ENCODE results near the gene ZBTB46. TPM values are rescaled to one million over a fixed set of nuclear protein-coding genes. Genes with fewer than 3 reads are reported as not detected.

The ZBTB46 gene
- total RNA-seq, 2 donors from 2014 or later = 0.21 to 0.72 TPM

DNA sequence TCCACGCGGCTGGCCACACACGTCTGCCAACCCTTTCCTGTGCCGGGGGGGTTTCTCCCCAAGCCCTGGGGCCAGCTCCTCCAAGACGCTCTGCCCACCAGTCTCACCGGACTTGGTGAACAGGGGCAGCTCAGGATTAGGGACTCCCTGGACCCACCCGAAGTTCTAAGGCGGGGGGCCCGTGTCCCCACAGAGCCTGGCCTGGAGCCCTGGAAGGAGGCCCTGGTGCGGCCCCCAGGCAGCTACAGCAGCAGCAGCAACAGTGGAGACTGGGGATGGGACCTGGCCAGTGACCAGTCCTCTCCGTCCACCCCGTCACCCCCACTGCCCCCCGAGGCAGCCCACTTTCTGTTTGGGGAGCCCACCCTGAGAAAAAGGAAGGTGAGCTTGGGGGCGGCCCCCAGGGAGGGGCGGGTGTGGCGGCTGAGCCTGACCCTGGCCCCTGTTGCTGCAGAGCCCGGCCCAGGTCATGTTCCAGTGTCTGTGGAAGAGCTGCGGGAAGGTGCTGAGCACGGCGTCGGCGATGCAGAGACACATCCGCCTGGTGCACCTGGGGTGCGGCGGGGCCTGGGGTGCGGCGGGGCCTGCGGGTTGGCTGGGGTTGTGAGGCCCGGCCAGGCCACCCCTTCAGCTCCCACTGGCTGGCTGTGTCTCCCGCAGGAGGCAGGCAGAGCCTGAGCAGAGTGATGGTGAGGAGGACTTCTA is 89.2 kb downstream of the ZBTB46 start:
- no peak for DNase-seq

DNA sequence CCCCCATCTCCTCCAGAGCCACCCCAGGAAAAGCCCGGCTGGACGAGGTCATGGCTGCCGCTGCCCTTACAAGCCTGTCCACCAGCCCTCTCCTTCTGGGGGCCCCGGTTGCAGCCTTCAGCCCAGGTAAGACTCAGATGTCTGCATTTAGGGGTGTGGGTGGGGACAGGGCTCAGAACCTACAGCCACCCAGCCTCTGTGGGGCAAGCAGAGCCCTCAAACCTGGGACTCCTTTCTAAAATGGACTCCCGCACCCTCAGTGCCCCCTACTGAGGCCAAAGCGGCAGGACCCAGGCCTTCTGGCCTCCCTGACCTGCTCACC is 89.7 kb downstream of the ZBTB46 start:
- Mint-ChIP-seq H3K4me3 (peak overlapping the region; percentile 74), H3K27ac (no peak overlapping the region), H3K36me3 (ENCODE audit: low read depth) (no peaks in the 10 kb centered on the region), H3K27me3 (no peaks in the 10 kb centered on the region), H3K4me1 (peaks cover 4% of the 10 kb centered on the region)
- ATAC-seq (no peak), DNase-seq (no peak)
- H3K9me3 ChIP-seq (ENCODE audit: control insufficient read depth, low read length, poor library complexity, severe bottlenecking) = no peaks in the 10 kb centered on the region

More for the DNA sequence above, 89.2 kb downstream of the ZBTB46 start:
- Mint-ChIP-seq H3K4me3 (peak overlapping the region; percentile 74), H3K27me3 (no peaks in the 10 kb centered on the region), H3K36me3 (ENCODE audit: low read depth) (no peaks in the 10 kb centered on the region), H3K4me1 (peaks cover 2% of the 10 kb centered on the region), H3K27ac (no peak overlapping the region)
- no peaks in the 10 kb centered on the region for H3K9me3 ChIP-seq (ENCODE audit: control insufficient read depth, low read length, poor library complexity, severe bottlenecking)
- ATAC-seq = no peak

DNA sequence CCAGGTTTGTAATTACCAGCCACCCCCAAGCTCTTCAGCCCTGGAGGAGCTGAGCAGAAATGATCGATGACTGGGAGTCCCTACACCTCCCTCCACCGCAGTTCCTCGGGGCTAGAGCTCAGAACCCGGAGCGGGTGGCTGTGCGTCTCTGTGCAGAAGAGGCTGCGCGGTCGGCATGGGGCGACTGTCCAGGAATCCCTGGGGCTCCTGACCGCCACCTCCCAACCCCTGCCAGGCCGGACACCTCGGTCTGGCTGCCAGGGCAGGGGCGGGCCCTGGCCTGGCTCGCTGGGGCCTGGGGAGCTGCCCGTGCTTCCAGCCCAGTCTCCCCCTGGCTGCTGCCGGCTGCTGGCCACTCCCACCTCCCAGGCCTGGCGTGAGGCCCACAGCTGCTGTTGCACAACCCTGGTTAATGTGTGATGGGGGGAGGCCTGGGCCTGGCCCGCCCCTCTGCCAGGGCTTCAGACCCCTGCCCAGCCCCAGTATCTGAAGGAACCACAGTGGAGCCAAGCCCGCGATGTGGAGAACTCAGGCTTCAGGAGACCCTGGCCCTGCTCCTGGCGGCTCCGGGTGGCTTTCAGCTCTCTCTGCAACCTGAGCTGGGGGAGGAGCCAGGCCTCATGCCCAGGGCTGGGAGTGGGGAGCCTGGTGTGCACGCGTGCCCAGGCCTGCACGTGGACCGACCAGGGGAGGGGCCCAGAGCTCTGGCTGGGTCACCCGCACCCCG is 90.3 kb downstream of the ZBTB46 start:
- DNase-seq = no peak
- ATAC-seq = peak; percentile 16
- no peaks in the 10 kb centered on the region for H3K9me3 ChIP-seq (ENCODE audit: control insufficient read depth, low read length, poor library complexity, severe bottlenecking)
- H3K27ac Mint-ChIP-seq = no peak overlapping the region
- H3K27me3 Mint-ChIP-seq = no peaks in the 10 kb centered on the region
- no peaks in the 10 kb centered on the region for H3K36me3 Mint-ChIP-seq (ENCODE audit: low read depth)
- peaks cover 9% of the 10 kb centered on the region for H3K4me1 Mint-ChIP-seq
- H3K4me3 Mint-ChIP-seq = peak overlapping the region; percentile 74

DNA sequence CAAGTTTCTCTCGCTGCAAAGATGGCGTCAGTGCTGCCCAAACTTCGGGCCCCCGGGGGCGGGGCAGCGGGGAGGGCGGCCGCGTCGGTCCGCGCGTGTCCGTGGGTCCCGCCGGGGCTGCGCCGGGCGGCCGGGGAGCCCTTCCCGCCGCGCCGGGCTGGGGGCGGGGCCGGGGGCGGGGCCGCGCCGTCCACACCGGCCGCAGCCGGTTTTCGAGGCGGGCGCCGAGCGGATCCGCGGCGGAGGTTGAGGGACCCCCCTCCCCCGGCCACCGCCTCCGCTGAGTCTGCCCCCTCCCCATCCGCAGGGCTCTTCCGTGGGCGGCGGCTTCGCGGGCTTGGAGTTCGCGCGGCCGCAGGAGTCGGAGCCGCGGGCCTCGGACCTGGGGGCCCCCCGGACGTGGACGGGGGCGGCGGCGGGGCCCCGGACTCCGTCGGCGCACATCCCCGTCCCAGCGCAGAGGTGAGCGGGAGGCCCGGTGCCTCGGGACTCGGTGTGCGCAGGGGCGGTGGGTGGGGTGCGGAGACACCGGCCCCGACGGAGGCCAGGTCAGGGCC is 90.9 kb downstream of the ZBTB46 start:
- H3K4me3 Mint-ChIP-seq = peak overlapping the region; percentile 74
- H3K27ac Mint-ChIP-seq = no peak overlapping the region
- DNase-seq (peak in 2 of 3 donors; percentile 67 to 68), ATAC-seq (peak; percentile 4)
- no peaks in the 10 kb centered on the region for H3K9me3 ChIP-seq (ENCODE audit: control insufficient read depth, low read length, poor library complexity, severe bottlenecking)
- peaks cover 14% of the 10 kb centered on the region for H3K4me1 Mint-ChIP-seq
- no peaks in the 10 kb centered on the region for H3K36me3 Mint-ChIP-seq (ENCODE audit: low read depth)
- H3K27me3 Mint-ChIP-seq = no peaks in the 10 kb centered on the region

DNA sequence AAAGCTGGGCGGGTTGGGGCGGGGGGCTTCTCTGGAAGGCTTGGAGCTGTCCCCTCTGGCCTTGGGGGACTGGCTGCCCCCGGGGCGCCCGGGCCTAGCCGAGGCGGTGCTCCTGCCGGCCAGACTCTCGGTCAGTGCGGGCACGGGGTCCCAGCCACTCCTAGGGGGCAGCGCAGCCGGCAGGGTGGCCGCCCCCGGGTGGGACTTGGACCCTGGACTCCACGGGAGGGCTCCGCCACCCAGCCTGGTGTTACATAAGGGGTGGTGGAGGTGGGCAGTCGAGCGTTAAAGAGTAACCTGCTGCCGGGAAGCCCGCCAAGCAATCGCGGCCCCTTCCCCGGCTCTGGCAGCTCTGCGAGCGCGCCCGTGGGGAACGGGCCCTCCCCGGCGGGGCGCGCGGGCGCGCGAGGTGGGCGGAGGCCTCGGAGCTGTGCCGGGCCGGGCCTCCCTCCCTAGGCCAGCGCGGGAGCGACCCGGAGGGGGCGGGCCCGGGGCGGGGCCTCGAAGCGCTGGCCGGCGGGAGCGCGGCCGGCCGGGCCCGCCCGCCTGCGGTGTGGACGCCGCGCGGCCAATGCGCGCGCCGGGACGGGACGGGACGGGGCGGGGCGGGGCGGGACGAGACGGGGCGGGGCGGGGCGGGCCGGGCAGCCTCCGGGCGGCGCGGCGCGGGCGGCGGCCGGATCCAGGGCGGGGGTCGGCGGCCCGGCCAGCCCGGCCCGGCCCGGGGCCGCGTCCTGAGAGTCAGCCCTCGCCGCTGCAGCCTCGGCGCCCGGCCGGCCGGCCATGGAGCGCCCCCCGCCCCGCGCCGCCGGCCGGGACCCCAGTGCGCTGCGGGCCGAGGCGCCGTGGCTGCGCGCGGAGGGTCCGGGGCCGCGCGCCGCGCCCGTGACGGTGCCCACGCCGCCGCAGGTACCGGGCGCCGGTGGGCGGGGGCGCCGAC is 91.7 kb downstream of the ZBTB46 start, which contains the start of gene SLC2A4RG:
SLC2A4RG (plus strand) TSS at position 647 of the 940 bp plus-strand sequence; CDS start at position 784, 137 bp downstream.
- Mint-ChIP-seq H3K4me1 (peaks cover 12% of the 10 kb centered on the region), H3K4me3 (peak within 1 kb of the TSS; percentile 92), H3K27me3 (no peaks in the 10 kb centered on the region), H3K36me3 (ENCODE audit: low read depth) (no peaks in the 10 kb centered on the region), H3K27ac (peak within 1 kb of the TSS; percentile 39)
- peak; percentile 55 to 79 (median 68) for DNase-seq
- no peaks in the 10 kb centered on the region for H3K9me3 ChIP-seq (ENCODE audit: control insufficient read depth, low read length, poor library complexity, severe bottlenecking)
- peak; percentile 38 for ATAC-seq

DNA sequence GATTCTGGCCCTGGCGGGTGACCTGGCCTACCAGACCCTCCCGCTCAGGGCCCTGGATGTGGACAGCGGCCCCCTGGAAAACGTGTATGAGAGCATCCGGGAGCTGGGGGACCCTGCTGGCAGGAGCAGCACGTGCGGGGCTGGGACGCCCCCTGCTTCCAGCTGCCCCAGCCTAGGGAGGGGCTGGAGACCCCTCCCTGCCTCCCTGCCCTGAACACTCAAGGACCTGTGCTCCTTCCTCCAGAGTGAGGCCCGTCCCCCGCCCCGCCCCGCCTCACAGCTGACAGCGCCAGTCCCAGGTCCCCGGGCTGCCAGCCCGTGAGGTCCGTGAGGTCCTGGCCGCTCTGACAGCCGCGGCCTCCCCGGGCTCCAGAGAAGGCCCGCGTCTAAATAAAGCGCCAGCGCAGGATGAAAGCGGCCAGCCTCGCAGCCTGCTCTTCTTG is 92.4 kb downstream of the ZBTB46 start:
- DNase-seq (peak in 1 of 3 donors; percentile 31), ATAC-seq (no peak)
- H3K9me3 ChIP-seq (ENCODE audit: control insufficient read depth, low read length, poor library complexity, severe bottlenecking) = no peaks in the 10 kb centered on the region
- Mint-ChIP-seq H3K27me3 (no peaks in the 10 kb centered on the region), H3K36me3 (ENCODE audit: low read depth) (peaks cover 3% of the 10 kb centered on the region), H3K4me1 (peaks cover 16% of the 10 kb centered on the region), H3K27ac (peak overlapping the region; percentile 39), H3K4me3 (peak overlapping the region; percentile 92)

DNA sequence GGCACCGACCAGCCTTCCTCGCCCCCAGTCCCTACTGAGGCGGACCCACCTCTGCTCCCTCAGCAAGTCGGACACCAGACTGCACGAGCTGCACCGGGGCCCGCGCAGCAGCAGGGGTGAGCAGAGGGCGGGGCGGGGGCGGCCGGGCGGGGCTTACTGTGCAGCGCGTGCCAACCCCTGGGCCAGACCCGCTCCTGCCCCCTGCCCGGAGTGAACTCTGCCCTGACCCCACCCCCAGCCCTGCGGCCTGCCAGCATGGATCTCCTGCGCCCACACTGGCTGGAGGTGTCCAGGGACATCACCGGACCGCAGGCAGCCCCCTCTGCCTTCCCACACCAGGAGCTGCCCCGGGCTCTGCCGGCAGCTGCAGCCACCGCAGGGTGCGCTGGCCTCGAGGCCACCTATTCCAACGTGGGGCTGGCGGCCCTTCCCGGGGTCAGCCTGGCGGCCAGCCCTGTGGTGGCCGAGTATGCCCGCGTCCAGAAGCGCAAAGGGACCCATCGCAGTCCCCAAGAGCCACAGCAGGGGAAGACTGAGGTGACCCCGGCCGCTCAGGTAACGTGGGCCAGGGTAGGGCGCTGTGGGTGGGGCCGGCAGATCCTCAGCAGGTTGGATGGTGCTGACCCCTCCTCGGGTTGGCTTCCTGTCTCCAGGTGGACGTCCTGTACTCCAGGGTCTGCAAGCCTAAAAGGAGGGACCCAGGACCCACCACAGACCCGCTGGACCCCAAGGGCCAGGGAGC is 92.9 kb downstream of the ZBTB46 start:
- peaks cover 3% of the 10 kb centered on the region for H3K36me3 Mint-ChIP-seq (ENCODE audit: low read depth)
- peaks cover 16% of the 10 kb centered on the region for H3K4me1 Mint-ChIP-seq
- no peaks in the 10 kb centered on the region for H3K27me3 Mint-ChIP-seq
- H3K9me3 ChIP-seq (ENCODE audit: control insufficient read depth, low read length, poor library complexity, severe bottlenecking) = no peaks in the 10 kb centered on the region
- peak in 2 of 3 donors; percentile 34 to 47 for DNase-seq
- peak overlapping the region; percentile 39 for H3K27ac Mint-ChIP-seq
- H3K4me3 Mint-ChIP-seq = peak overlapping the region; percentile 92
- ATAC-seq = peak; percentile 14

DNA sequence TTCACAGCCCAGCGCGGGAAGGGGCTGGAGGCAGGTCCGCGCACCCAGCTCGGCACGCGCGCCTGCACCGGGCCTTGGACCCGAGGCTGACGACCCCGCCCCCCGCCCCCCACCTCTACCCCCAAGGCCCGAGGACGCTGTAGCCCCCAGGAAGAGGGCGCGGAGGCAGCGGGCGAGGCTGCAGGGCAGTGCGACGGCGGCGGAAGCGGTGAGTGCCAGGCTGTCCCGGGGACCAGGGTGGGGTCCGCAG is 93.4 kb downstream of the ZBTB46 start:
- Mint-ChIP-seq H3K4me1 (peaks cover 16% of the 10 kb centered on the region), H3K27me3 (no peaks in the 10 kb centered on the region), H3K4me3 (peak overlapping the region; percentile 92), H3K36me3 (ENCODE audit: low read depth) (peaks cover 3% of the 10 kb centered on the region), H3K27ac (no peak overlapping the region)
- no peaks in the 10 kb centered on the region for H3K9me3 ChIP-seq (ENCODE audit: control insufficient read depth, low read length, poor library complexity, severe bottlenecking)
- ATAC-seq = no peak
- no peak for DNase-seq

DNA sequence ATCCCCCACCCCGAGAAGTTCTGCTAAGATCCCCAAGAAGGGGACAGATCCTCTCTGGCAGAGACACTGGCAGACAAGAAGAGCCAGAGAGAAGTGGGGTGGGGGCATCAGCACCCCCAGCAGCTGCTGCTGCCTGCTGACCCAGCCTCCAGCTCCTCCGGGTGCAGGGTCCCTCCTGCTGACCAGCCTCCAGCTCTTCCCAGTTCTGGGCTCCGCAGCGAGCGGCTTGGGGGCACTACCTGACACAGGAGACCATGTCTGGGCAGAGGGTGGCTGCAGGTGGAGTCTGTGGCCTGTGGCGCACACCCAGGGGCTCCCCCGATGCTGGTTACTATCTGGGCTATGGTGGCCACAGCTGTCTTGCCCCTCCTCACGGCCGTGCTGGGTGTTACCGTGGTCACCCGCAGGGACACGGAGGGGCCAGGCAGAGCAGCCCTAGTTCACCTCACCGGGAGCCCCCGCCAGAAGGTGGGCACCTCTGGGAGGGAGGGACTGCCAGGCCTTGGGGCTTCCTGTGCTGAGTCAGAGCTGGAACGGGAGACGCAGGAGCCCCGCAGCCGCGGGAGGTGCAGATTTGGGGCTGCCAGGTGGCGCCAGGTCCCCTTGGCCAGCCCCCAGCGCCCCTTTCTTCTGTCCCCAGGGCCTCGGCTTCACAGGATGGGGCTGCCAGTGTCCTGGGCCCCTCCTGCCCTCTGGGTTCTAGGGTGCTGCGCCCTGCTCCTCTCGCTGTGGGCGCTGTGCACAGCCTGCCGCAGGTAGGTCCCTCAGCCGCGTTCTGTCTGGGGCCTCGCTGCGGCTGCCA is 94.0 kb downstream of the ZBTB46 start:
- Mint-ChIP-seq H3K36me3 (ENCODE audit: low read depth) (peaks cover 3% of the 10 kb centered on the region), H3K4me1 (peaks cover 16% of the 10 kb centered on the region), H3K27ac (peak overlapping the region; percentile 79), H3K27me3 (no peaks in the 10 kb centered on the region), H3K4me3 (peak overlapping the region; percentile 92)
- DNase-seq (peak in 2 of 3 donors; percentile 47 to 61), ATAC-seq (peak; percentile 44)
- H3K9me3 ChIP-seq (ENCODE audit: control insufficient read depth, low read length, poor library complexity, severe bottlenecking) = no peaks in the 10 kb centered on the region

DNA sequence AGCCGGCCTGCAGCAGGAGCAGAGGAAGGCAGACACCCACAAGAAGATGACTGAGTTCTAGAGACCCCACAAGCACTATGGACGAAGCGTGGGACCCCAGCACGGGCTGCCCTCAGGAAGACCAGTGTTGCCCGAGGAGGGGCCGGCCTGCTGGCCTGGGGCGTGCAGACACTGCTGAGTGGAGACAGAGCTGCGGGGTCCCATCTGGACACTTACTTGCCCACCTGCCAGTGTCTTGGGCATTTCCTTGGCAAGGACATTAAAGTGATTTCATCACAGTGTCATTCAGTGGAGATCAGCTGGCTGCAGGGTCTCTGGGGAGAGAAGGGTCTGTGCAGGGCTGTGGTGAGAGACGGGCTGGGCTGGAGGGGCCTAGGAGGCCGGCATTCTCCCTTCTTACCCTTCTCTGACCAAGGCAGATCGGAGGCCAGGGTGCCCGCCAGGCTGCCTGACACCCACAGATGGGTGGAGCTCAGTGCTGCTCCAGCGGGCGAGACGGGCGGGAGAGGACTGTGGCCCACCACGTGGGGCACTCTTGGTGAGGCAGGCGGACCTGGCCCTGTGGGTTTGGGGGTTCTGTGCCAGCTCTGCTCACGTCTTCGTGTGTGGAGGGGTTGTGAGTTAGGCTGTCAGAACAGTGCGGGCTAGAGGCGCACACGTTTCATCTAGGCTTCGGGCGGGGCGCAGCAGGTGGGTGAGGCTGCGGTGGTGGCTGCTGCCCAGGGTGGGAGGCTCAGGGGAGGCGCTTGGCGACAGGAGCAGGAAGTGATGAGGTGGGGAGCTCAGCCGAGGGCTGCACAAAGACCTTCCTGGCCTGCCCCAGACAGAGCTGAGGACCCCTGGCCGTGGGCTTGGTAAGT is 95.0 kb downstream of the ZBTB46 start, which contains the start of gene LIME1:
LIME1 (plus strand) TSS at position 806 of the 860 bp plus-strand sequence. CDS start 886 bp downstream, outside the sequence.
- peaks cover 16% of the 10 kb centered on the region for H3K4me1 Mint-ChIP-seq
- H3K27me3 Mint-ChIP-seq = no peaks in the 10 kb centered on the region
- peak within 1 kb of the TSS; percentile 79 for H3K27ac Mint-ChIP-seq
- peak; percentile 67 to 74 (median 68) for DNase-seq
- ATAC-seq = peak; percentile 74
- H3K36me3 Mint-ChIP-seq (ENCODE audit: low read depth) = peaks cover 3% of the 10 kb centered on the region
- peak within 1 kb of the TSS; percentile 92 for H3K4me3 Mint-ChIP-seq
- no peaks in the 10 kb centered on the region for H3K9me3 ChIP-seq (ENCODE audit: control insufficient read depth, low read length, poor library complexity, severe bottlenecking)

Measured in T-helper 17 cell (primary cell).